DMS 273 (cell line): Measurements from ENCODE around the gene UCKL1.

ENCODE experiments used
- DNase-seq: peaks from one replicate; lab custom pipeline; 2025; ENCODE audit not compliant: unreplicated experiment; lab: John Stamatoyannopoulos, UW

UCKL1 gene

DNA sequence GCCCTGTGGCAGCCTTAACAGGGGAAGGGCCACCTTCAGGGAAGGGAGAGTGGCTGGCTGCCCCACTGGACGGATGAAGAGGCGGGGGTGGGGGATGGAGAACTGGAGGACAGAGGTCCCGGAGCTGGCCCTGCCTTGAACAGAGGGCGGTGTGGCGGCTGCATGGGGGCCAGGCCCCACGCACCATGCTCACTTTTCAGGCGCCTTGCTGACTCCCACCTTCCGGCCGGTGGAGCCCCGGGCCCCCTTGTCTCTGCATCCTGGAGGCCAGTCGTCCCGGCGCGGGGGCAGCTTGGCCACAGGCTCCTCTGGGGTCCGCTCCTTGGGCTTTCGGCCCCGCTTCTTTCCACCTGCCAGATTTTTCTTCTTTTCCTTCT lies 3.5 kb upstream of the UCKL1 start:
- no peak for DNase-seq

DNA sequence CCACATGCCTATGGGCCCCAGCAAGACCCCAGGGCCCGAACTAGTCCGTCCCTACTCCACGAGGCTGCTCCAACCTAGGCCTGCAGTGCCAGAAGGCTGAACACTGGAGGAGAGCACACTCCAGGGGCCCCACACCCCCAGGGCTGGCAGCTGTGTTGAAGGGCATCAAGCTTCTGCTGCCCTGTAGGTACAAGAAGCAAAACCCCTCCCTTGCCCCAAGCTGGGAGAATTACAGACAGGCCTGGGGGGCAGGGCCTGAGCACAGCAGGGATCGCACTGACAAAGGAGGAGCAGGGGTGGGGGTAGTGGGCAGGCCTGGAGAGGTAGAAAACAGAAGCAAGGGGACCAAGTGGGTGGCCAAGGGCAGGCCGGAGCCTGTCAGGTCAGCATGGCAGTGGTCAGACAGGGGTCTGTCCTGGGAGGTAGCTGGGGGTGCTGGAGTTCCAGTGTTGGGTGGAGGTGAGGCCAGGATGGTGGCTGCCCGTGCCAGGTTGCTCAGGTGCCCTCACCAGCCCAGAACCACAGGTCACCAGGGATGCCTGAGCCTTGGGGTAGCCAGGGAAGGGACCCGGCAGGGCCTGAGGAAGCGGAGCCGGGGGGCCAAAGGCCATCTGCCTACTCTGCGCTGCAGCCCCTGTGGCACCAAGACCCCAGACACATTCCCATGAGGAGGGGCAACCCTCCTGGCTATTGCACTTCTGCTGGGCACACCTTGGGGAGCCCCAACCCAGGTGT lies 2.9 kb upstream of the UCKL1 start:
- DNase-seq = peak; percentile 78

DNA sequence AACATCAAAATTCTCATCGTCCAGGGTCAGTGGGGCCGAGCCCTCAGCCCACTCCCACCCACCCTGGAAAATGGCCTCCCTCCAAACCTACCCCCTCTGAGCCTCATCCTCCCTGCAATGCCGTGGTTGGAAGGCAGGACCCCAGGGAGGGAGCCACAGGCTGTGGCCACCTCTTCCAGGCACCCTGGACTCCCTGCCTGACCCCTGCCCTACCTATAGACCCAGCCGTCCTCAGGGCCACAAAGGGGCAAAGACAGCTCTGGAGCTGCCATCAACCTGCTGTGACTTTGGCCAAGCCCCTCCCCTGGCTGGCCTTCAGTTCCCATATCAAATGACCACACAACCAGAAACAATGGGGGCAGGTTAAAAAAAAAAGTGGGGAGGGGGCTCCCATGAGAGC lies 2.3 kb upstream of the UCKL1 start:
- DNase-seq = no peak

DNA sequence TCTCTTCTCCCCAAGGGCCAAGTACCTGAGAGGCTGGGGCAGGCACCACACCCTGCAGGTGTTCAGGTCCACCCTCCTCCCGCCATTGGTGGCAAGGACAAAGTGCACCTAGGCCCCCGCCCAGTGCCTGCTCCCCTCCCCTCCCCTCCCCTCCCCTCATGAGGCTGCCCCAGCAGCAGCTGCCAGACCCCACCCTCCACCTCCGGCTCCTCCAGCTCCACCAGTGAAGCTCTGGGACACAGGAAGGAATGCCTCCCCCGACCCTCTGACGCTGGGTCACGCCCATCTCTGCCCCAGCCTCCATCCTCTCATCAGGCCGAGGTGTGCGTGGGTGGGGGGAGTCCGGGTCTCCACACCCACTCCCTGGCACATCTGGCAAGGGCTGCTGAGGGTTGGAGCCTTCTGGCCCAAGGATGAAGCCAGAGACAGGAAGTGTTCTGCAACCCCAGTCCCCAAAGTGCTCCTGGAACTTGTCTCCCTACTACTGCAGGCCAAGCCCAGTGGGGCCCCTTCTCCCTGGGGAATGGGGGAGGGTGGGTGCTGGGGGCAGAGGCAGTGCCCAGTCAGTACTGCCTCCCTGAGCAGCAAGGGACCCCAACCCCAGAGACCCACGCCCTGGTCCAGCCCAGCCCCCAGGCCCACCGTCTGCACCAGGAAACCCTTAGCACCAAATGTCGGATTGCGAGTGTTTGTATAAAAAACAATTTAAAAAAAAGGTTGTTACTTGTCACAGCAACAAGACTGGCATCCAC lies 1.6 kb upstream of the UCKL1 start:
- DNase-seq = peak; percentile 89

DNA sequence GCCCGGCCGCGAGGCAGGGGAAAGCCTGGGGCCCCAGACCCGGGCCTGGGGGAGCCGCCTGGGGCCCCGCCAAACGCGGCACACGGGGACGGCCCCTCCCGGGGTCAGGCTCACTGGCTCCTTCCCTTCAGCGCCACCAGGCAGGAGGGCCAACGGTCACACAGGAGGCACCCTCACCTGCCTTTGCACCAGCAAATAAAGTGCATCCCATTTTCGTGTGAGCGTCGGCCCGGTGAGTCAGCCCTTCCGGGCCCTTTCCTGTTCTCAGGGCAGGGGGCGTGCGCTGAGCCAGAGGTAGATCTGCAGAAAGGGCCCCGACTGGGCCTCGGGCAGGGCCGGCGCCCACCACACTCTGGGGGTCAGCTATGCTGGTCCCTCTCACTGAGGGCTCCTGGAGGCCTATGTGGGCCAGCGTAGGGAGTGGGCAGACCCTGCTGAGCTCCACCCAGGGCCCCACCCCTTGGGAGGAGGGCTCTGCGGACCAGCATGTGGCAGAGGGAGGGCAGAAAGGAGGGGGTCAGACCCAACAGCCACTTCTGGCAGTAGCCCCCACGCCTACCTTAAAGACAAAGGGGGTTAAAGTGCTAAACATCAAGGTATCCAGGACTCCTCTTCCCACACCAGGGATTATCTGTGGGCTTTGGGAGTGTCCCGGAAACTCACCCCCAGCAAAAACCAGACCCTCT lies 931 bp upstream of the UCKL1 start:
- peak; percentile 93 for DNase-seq

DNA sequence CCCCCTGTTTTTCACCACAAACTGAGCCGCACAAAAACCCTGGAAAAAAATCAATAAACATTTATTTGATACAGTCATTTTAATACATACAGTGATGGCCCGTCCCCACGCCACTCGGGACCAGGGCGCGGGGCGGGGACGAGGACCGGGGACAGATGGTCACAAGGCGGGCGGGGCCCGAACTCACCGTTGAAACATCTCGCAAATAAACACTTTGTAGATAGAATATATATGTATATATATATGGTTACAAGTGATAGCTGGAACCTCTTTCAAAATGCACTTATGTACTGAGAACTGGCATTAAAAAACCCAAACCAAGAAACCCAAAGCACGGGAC lies 418 bp upstream of the UCKL1 start:
- no peak for DNase-seq

DNA sequence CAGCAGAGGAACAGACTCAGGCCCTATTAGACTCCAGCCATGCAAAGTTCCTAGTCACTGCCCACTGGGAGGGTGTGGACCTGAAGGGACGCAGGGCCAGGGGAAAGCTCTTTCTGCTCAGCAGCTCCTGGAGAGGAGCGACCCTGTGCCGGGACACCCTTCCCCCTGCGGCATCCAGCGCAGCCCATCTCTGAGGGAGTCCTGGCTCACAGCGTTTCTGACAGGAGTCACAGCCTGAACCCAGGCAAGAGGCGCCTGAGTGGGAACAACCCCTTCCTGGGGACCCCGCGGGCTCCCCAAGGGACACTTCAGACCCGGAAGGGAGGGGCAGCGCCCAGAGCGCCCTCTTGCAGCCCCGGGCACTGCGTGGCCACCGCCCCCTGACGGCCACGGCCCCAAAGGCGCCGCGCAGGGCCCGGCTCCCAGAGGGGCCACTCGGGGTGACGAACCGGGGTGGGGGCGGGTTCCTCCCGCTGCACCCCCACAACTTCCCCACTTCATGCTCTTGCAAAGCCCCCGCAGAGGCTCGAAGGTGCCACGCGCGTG lies 862 bp downstream of the UCKL1 start:
- peak; percentile 63 for DNase-seq

DNA sequence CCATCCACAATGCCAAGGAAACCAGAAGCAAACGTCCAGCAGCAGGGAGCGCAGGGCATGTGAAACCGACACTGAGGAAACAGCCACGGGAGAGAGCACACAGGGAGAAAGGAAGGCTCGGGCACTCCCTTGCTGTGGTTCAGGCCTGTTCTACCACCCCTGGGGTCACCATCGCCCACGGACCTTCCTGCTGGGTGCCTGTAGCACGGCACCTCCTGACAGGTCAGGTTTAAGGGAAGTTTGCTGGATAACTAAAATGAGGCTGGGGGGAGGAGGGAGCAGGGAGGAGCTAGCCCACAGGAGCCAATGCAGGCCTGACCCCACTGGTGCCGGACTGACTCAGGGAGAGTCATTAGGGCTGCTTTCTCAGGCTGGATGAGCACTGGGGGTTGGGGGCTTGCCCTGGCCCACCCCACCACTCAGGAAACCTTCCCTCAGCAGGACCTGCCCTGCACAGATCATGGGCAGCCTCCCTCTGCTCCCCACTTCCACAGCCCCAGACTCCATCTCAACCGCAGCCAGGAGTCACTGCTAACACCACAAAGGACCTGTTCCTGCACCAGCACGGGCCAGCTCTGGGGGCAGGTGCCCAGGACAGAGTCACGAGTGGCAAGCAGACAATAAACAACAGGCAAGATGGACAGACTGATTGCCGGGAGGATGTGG lies 2.3 kb downstream of the UCKL1 start:
- no peak for DNase-seq

DNA sequence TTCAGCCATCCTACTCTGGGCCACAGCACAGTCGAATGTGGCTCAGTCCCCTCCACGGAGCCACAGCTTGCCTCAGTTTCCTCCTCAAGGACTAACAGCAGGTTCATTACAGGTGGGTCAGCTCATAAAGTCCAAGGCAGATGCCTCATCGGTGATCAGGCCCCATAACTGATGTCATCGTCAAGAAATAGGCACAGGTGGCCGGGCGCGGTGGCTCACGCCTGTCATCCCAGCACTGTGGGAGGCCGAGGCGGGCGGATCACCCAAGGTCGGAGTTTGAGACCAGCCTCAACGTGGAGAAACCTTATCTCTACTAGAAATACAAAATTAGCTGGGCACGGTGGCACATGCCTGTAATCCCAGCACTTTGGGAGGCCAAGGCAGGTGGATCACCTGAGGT lies 3.4 kb downstream of the UCKL1 start:
- DNase-seq = no peak

DNA sequence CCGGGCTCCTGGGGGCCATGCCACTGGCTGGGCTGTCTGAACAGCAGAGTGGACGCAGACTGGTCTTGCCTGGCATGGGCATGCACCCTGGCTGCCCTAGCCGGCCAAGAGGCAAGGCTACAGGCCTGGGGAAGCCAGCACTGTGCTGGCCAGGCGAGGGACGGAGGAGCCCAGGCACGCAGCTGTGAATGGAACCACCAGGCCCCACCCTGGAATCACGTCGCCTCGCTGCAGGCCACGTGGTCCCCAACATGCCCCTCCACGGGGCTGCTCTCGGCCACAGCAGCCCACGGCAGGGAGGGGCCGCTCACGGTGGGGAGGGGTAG lies 4.0 kb downstream of the UCKL1 start:
- DNase-seq = no peak

DNA sequence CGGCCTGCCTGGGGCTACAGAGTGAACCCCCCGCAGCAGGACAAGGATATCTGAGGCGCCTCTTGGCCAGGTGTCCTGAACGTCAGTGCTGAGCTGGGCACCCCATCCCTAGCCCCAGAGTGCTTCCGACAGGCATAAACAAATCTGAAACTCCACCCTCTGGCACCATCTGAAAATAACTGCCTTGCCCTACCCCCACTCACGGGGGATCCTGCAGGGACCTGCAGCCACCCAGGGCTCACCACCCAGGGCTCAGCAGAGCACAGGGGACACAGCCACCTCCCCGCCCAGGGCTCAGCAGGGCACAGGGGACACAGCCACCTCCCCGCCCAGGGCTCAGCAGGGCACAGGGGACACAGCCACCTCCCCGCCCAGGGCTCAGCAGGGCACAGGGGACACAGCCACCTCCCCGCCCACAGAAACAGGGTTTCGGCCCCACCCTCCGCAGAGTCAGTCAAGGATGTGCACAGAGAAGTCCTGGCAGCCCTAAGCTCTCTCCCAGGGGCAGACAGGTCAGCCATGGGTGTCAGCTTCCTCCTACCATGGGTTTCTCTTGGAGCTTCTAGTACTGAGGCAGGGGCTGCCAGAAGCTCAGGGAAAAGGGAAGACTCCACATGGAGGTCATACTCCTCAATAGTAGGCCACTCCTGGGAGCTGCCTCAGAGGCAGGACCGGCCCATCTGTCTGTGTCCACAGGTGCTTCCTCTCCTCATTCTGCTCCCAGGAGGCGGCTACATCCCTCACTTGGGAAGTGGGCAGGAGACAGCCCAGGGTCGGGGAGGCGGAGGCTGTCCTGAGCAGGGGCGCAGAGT lies 4.6 kb downstream of the UCKL1 start:
- no peak for DNase-seq

DNA sequence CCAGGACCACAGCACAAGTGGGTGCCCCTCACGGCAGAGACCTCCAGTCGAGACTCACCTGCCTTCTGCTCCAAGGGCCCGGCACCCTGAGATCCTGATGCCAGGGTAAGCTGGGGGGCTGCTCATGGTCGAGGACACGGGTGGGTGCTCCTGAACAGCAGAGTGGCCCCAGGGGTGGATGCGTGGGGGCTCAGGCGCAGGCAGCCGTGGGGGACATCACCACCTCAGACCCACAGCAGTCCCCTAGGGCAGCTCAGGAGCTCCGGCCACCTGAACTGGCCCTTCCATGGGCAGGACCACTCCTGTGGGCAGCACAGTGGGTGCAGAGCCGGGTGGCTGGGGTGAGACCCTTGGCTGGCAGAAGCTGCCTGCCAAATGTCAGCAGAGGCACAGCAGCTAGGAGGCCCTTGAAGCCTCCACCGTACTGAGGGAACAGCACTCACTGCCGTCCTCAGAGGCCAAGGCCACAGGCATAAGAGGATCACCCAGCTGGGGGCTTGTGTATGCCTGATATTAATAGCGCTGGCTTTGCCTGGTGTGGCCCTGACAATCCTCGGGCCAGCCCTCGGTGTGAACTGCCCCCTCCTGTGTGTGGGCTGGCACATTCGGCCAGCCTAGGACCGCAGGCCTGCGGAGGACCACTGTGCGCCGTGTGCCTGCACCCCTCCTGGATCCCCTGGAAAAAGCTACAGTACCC lies 5.4 kb downstream of the UCKL1 start:
- DNase-seq = no peak

DNA sequence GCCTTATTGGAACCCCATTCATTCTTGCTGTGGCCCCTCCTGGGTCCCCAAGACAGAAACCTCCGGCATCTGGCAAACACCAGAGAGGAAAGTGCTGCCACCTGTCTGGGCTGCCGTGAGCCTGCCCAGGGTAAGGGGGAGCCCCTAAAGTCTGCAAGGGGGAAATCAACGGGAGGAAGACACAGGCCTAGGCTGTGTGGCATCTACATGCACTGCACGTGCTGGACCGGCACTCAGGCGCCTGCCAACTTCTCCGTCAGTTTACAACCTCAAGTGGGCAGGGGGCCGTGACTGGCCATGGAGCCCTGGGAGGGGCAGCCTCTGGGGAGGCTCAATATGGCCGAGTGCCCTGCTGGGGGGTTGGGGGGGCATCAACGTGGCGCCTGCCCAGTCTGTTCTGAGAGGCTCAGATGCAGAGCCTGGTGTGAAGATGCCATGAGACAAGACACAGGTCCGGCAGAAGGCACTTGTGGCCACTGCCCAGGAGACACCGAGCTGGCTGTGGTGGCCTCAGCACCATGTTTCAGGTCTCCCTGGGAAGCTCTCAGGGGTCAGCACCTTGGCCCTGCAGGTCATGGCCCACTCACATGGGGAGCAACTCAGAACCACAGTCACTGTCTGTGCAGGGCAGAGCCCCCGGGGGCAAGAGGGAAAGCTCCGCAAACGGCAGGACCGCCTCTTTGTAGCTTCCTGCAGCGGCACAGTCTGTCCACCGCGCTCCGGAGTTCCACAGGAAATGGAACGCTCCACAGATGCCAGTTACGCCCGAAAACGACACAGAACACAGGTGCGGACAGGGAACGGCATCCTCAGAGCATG lies 8.4 kb downstream of the UCKL1 start:
- no peak for DNase-seq

DNA sequence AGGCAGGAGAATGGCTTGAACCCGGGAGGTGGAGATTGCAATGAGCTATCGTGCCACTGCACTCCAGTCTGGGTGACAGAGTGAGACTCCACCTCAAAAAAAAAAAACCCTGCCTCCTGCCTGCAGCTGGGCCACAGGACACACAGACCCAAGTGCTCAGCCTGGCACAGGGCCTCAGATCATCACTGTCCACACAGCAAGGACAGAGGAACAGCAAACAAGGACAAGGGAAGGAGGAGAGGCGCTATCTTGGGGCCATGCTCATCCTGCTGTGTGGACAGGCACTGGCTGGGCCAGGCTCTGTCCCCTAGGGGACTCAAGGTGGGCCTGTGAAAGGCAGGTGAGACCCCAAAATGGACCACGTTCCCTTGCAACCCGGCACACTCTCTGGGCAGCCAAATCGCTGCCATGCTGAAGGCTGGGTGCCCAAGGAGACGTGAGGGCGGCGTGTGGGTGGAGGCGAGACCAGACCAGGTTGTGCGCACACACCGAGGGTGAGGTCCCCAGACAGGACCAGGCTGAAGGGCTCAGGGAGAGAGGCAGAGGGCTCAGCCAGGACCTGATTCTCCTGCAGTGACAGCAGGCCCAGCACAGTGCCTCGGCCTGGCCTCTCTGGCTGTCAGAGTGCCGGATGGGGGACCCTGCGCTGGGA lies 9.1 kb downstream of the UCKL1 start:
- no peak for DNase-seq

DNA sequence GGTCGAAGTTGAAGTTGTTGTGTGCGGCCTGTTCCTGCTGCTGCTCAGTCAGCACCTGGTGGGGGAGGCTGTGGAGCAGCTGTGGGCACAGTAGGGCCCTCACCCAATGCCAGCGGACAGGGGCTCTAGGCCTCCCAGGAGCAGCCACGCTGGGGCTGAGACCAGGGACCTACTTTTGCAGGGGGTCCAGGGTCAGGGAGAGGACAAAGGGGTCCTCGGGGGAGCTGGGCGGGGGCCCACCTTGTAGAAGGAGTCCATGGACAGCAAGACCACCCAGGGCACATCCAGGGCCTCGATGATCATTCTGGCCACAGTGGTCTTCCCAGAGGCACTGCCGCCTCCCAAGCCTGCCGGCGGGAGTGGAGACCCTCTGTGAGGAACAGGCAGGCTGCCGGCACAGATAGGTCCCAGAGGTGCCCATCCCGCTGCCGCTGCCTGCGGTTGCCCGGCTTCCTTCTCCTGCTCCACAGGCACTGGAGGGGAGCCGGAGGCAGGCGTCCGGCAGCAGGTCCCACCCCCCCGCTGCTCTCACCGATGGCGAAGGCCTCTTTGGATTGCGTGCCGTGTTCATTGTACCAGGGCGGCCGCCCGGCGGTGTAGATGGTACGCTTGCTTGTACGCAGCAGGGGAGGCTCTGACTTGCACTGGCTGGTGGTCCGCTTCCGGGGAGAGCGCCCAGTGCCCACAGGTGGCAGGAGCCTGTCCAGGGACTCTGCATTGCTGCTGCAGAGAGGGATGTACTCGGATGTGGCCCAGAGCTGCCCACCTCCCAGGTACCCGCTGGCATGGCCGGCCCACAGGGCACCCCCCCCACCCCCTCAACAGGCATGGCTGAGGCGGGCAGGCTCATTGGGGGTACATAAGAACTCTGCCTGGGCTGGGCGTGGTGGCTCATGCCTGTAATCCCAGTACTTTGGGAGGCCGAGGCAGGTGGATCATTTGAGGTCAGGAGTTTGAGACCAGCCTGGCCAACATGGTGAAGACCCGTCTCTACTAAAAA lies 10.0 kb downstream of the UCKL1 start:
- DNase-seq = no peak

DNA sequence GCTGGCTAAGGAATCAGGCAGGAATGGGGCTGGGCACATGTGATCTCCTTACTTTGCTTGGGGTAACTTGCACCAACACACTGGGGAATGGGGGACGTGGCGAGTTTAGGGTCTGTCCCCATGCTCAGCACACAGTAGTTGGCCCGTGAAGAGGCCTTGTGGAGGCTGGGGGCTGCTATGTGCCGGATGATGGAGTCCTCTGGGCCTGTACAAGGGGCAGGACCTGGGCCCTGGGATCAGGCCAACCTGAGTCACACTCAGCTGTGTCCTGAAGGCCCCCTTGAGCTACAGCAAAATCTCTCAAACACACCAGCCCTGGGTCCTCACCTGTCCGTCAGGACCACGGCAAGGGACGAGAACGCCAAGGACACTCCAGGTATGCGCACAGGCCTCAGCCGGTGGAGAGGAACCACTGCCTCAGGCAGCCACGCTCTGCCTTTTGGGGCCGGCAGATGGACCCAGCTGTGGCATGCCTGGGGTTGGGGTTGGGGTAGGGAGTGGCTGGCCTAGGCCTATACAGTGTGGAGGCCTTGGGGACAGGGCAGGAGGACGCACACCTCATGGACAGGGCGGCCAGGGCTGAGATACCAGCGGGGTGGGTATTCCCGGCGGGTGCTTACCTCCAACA lies 11.1 kb downstream of the UCKL1 start:
- no peak for DNase-seq
